ENCODE measurements around the gene TMEM89.

TMEM89 gene

DNA sequence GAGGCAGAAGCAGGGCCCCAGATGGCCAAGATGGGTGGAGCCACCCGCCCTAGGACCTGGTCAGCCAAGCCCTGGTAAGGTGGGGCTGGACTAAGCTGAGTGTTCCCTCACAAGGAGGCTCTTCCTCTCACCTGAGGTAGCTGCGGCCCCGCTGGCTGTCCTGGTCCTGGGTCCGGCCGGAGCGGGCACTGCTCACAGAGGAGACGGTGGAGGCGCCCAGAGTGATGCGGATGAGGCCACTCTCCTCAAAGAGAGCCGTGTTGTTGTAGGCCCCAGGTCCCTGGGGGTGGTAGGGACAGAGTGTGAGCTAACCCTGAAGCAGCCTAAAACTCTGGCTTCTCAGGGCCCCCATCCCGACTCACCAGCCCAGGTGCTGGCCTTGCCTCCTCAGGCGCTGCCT lies 21.0 kb upstream of the TMEM89 start:
- DNase-seq (ENCODE audit: low read depth in 2 of 2) = no peak

DNA sequence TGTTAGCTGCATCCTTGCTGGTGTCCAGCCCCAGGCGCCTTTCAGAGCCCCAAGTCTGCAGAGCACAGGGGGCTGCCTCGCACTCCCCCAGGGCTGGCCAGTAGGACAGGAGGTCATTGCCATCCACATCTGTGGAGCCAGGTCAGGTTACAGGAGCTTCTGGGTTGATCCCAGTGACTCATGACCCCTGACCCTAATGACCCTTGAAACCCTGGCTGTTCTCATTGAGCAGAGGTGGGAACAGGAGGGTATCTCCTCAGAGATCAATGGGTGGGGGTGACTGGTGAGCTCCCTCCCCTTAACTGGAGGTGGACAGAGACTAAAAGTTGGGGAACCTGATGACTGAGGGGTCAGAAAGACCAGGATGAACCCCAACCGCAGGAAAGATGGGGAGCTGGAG lies 19.8 kb upstream of the TMEM89 start:
- DNase-seq (ENCODE audit: low read depth in 2 of 2) = no peak

DNA sequence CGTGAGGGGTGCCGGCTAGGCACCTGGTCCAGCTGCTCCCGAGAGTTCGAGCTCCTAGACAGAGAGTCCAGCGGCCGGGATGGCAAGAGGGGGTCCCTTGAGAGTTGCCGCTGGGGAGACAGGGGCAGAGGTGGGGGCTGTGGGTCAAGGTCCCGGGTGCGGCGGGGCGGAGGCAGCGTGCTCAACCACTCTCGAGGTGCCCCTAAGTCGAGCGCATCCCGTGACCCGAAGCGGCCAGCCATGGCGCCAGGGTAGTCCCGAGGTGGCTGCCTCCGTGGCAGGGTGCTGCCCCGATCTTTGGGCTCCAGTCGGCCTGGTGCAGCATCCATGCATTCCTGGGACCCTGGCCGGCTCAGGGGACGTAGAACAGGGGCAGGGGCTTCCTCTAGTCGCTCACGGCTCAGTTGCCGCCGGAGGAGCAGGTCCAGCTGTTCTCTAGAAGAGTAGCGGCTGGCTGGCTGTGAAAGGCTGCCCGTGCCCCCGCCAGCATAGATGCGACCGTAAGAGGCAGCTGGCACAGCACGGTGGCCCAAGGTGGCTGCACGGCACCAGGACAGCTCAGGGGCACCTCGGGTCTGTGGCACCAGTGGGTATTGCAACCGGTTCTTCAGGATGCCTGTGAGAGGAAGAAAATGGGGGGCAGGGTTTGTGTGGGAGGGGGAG lies 18.5 kb upstream of the TMEM89 start:
- DNase-seq (ENCODE audit: low read depth in 2 of 2) = no peak

DNA sequence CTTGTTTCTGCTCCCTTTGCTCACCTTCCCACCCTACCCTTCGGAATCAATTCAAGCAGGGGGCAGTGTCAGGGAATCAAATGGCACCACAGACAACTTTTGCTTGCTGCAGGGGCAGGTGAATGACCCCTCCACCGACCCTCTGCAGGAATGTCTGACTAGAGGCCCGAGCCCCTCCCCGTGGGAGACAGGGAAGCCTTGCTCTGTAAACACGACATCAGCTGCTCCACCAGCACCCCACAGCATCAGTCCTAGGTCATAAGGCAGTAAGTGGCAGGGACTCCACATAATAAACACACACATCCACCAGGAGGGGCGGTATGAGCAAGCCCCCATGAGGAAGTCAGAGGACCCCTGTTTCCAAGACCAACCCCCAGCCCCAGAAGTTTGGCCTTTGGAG lies 15.7 kb upstream of the TMEM89 start:
- no peak for DNase-seq (ENCODE audit: low read depth in 2 of 2)

DNA sequence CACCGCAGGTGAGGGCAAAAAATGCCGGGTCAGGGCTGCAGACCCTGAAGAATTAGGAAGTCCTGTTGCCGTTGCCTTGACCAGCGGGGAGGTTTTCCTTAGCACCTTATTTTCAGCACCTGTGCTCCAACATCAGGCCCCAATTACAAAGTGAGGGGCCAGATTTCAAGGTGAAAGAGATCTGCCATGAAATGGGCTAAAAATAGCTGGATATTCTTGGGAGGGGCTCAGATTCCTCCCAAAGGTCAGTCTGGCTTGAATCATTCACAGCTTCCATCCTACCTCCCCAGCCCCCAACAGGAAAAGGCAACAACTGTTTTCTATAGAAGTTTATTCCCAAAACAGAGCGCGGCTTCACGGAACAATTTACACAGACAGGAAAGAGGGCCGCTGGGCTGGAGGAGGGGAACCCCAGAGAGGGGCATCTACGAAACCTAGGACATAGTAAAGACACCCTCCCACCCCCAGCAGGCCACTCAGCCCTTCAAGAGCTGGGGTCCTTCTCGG lies 14.6 kb upstream of the TMEM89 start:
- no peak for DNase-seq (ENCODE audit: low read depth in 2 of 2)

DNA sequence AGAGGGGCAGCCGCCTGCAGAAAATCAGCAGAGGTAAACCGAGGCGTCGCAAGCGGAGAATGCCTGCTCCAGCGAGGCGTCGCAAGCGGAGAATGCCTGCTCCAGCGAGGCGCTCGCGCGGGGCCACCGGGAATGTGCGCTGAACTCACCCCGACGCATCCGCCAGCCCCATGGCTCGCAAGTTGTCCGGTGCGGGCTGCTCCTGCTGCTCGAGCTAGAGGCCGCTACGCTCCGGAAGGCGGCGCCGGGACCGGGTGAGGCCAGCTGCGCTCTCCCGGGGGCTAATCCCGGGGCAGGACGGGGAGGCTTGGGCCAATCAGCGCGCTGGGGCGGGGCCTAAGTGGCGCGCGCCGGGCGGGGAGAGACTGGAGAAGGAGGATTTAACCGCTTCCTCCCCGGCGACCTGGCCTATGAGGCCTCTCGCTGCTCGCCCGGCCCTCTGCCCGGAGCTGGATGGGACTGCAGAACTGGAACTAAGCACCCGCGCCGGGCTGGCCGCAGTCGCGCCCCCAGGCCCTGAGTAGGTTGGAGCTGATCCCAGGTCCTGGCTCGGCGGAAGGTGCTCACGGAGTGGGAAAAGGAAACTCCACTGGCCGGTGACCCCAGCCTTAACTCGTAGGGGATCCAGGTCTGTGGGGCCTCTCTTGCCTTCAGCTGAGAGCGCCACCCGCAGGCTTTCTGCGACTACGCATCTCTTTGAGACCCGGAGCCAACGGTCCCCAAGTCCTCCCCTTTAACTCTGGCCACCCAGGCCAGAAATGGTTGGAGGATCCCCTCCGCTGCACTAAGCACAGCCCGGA lies 13.9 kb upstream of the TMEM89 start, which contains the start of gene SLC26A6:
SLC26A6 (minus strand) TSS at position 240 of the 800 bp plus-strand sequence; CDS start at position 172, 68 bp downstream.
- DNase-seq (ENCODE audit: low read depth in 2 of 2) = peak; percentile 92 to 95

DNA sequence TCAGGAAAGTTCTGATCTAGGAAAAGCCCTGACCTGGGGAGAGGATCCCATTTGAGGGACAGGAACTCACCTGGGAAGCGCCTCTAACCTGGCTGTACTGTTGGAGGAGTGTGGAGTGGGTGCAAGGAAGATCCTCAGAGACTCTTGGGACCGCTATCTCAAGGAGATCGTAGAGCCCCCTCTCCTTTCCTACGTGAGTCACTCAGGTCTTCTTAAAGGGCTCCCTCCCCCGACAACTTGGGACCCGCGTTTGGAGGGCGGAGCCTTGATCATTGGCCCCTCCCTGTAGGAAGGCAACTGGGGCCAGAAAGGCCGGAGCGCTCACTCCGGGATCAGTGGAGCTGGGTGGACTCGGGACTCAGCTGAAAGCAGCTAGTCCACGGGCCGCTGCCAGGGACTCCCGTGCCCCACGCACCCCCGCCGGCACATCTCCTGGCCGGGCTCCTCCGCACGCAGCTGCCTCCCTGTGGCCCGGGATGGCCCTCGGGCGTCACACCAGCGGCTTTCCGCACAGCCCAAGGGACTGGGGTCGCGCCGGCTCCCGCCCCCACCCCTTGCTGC lies 13.2 kb upstream of the TMEM89 start:
- DNase-seq (ENCODE audit: low read depth in 2 of 2) = peak; percentile 23 to 55

DNA sequence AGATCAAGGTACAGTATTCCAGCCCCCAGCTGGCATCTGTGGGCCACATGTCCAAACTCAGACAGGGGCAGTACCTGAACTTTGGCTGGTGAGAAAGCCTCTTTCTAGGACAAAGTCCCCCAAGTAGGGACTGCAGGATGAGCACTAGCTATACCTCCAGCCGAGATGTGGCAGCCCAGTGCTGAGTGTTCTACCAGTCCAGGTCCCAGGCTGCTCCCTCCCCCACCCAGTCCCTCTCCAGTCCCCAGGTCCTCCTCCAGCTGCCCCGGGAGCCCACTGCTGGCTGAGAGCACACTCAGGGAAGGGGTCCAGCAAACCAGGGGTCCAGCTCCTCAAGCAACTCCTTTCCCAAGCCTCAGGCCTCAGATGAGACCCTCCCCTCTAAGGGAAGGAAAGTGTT lies 12.2 kb upstream of the TMEM89 start:
- DNase-seq (ENCODE audit: low read depth in 2 of 2) = no peak

DNA sequence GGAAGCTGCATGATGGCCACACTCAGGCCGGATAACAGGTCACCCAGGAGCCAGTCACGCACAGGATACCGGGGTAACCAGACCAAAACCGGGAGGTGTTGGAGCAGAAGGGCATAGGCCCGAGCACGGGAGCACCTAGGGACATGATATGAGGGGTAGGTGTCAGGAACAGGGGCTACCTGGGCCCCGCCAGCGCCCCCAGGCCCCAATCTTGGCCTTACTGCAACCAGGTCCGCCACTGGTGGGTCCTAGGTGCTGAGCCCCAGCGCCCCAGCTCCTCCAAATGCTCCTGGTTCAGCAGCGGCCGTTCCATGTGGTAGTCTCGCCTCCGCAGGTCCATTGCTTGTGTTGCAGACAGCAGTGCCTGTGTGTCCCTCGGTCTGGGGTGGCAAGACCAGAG lies 11.7 kb upstream of the TMEM89 start:
- no peak for DNase-seq (ENCODE audit: low read depth in 2 of 2)

DNA sequence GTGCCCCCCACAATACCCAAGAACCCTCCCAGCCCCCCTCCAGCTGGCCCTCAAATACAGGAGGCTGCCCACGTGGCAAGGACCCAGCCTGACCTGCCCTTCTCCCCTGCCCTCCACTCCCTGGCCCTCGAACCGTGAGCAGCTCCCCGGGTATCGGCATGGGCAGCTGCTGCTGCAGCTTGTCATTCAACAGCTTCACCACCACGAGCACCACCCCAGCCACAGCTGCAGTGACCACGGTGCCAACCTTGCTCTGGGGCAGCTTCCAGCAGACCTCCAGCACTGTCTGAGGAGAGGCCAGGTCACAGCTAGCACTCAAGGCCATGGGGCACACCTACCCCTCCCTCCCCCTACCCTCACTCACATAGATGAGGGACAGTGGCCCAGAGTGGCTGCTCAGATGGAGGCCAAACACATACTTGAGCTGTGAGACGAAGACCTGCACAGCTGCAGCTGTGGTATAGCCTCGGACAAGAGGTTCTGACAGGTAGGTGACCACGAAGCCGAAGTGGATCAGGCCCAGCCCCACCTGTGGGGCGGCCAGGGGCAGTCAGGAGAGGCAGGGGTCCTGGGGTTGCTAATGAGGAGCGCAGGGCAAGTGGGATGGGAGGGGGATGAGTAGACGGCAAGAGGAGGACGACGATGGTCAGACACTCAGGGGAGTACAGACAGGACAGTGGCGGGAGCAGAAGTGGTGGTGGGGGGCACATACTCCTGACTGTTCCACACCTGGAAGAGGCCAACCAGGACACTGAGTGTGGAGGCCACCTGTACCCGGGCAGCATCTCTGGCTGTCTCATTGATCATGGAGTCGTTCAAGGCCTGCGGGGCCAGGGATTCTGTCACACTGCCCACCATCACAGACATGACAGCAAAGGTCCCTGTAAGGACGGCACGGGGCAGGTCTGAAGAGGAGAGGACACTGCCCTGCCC lies 10.2 kb upstream of the TMEM89 start:
- no peak for DNase-seq (ENCODE audit: low read depth in 2 of 2)

DNA sequence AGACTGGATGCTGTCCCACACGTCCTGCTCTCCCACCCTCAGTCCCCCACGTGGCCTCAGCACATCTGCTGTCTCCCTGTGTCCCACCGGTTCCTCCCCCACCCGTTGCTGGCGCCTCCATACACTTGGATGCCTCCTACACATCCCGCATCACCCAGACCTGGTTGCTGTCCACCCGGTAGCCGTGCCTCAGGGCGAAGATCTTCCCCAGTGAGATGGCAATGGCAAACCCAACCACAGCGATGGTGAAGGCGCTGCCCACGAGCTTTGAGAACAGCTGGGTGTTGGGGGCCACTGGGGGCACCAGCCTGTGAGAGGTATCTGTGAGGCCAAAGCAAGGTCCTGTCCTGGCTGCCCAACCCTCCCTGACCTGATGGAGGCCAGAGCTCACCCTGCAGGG lies 9.3 kb upstream of the TMEM89 start:
- no peak for DNase-seq (ENCODE audit: low read depth in 2 of 2)

DNA sequence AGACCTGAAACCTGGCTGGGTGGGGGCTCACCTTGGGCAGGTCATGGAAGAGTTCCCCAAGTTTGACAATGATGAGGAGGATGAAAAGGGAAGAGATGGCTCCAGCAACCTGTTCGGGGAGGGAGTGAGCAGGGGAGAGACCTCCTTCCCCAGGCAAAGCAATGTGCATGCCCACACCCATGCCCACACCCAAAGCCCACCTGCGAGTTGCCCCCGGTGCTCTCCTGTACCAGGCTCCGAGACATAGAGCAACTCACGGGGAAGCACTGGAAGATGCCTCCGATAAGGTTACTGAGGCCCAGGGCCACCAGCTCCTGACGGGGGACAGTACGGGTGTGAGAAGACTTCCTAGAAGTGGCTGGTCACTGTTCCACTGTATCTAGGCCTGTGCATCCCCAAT lies 8.8 kb upstream of the TMEM89 start:
- no peak for DNase-seq (ENCODE audit: low read depth in 2 of 2)

DNA sequence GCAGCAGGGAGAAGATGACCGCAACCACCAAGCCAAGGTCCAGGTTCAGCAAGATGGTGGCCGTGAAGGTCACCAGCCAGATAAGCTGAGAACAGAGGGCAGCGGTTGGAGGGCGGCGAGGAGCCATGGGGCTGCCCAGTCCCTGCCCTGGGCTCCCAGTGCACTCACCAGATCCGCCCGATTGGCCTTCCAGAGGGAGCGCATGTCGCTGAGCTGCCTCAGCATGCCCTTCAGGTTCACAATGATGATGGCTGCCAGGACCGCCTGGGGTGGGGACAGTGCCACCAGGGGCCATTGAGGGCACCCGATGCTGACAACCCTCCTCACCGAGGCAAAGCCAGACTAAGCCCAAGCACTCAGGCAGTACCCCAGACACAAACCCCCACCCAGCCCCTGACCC lies 8.3 kb upstream of the TMEM89 start:
- DNase-seq (ENCODE audit: low read depth in 2 of 2) = no peak

DNA sequence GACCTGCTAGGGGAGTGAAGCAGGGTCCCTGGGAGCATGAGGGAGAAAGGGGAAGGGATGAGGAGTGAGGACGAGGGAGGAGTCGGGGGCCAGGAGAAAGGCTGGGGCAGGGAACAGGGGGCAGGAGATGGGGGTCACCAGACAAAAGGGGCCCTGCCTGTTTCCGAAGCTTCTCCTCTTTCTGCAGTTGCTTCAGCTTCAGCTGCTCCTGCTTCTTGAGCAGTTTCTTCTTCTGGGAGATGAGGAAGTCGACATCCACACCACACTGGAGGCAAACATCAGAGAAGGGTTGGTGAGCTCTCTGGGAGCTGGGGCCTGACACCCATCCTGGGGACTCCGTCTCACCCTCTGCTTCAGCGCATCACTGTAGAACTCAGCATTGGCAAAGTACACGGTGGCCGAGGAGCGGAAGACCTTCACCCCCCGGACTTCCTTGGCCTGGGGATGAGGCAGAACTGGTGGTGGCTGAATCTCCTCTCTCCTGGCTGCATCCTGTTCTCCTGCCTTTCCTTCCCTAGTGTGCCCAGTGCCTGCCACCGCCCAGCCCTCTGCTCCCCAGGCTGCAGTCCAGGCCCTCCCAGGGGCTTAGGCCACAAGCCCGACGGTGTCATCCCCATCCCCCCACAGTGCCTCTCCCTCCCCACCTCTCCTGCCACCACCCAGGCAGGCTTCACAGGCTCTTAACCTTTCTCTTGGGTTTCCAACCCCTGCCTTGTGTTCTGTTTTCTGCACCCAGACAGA lies 6.9 kb upstream of the TMEM89 start:
- no peak for DNase-seq (ENCODE audit: low read depth in 2 of 2)

DNA sequence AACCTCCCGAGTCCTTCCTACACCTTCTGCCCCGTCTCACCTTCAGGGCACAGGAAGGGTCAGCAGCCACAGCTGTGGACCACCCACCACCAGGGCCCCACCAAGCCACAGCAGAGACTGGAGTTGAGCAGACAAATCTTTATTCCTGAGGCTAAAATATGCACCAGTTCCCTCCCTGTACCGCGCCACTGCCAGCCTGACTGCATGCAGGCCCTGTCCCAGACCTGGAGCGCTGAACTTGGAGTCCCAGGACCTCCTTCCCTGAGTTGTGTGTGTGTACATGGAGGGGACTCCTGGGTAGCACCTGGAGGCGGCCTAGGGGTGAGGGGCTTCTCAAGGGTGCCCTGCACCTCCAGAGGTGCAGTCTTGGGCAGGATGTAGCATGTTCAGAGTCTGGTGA lies 4.0 kb upstream of the TMEM89 start:
- no peak for DNase-seq (ENCODE audit: low read depth in 2 of 2)

DNA sequence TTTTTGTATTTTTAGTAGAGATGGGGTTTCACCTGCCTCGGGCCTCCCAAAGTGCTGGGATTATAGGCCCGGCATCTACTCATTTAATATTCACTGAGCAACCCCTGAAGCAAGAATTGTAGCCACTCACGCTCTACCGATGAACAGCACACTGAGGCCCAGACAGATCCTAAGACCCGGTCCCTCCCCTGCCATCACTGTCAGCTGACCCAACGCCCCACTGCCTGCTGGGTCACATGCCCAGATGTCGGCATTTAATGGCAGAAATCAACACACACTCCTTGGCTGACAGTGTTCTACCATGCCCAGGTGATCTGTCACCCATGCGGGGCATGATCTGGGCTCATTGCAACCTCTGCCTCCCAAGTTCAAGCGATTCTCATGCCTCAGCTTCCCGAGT lies 3.2 kb upstream of the TMEM89 start:
- no peak for DNase-seq (ENCODE audit: low read depth in 2 of 2)

DNA sequence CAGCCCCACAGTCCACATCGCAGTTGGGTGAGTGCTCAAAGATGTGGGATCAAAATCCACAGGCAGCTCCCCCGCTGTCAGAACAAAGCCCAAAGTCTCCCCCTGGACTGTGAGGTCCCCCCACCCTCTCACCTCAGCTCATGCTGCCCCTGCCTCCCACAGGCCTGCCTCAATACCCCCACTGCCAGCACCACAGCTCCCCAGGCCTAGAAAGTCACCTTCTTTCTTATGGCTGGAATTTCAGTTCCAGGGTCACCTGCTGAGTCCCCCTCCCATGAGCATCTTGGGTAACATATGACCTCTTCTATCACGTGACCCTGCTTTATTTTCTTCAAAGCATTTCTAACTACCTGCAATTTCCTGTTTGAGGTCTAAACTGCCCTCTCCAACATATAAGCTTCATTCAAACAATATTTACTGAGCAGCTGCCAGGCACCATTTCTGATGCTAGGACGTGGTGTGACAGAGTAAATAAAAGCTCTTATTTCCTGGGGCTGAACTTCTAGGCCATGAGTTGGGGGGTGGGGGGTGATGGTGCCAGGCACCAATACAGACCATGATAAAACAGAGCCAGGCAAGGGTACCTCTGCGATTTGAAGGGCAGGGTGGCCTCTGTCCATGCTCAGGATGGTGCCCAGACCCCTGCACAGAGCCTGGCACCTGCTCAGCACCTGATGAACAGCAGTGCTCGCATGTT lies 2.4 kb upstream of the TMEM89 start:
- no peak for DNase-seq (ENCODE audit: low read depth in 2 of 2)

DNA sequence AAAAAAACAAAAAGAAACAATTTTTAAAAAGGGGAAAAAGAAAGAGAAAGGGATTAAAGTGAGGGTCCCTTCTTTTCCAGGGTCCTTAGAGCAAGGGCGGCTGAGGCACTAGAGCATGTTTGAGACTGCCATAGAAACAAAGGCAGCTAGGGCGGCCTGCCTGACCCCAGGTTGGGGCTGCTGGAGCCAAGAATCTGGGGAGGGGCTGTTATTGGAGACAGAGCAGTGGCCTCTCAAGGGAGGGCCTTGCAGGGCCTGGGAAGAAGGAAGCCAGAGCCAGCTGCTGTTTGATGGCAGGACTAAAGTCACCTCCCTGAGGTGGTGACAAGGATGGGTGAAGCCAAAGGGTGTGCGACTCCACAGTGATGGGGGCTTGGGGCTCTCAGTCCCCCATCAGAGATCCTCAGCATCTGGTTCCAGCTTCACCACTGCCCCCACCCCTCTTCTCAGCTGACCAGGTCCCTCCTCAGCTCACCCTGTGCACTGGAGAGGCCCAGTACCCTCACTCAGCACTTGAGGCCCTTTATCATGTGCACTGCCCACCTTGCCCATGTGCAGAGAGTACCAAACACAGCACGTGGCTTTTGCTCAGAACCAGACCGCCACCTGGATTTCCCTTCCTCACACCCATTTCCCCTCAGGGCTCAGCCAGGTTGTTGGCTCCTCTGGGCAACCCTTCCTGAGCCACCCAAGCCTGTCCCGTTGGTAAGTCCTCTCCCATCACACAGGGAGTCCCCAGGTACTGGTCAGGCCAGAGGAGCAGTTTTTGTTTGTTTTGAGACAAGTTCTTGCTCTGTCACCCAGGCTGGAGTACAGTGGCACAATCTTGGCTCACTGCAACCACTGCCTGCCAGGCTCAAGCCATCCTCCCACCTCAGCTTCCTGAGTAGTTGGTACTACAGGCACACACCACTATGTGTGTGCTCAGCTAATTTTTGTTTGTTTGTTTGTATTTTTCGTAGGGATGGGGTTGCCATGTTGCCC lies 1.7 kb downstream of the TMEM89 start:
- no peak for DNase-seq (ENCODE audit: low read depth in 2 of 2)

DNA sequence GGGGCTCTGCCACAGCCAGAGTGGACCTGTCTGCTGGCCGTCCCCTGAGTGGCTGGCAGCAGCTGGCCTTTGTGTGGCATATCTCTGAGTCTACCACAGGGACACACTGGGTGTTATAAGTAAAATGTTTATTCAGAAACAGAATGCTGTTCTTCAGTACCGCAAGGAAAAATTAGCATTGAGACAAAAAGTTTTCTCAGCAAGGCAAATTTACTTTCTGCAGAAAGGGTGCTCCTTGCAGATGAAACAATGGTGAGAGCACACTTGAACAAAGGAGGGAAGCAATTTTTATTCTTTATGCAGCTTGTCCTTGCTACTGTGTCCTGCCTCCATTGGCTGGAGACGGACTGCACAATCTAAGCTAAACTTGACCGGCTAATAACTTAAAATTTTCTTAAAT lies 4.0 kb downstream of the TMEM89 start:
- DNase-seq (ENCODE audit: low read depth in 2 of 2) = no peak

Measured in activated CD4-positive, alpha-beta T cell treated with anti-CD3 and anti-CD28 coated beads for 24 hours (primary cell).